ENCODE results near the gene PIR. TPM values are rescaled to one million over a fixed set of nuclear protein-coding genes. Genes with fewer than 3 reads are reported as not detected.

PIR gene
- total and polyA plus RNA-seq, 2 donors (not counting 3 experiments of a cell fraction or from before 2014, with no cell fraction given) = 89.0 to 108 TPM

DNA sequence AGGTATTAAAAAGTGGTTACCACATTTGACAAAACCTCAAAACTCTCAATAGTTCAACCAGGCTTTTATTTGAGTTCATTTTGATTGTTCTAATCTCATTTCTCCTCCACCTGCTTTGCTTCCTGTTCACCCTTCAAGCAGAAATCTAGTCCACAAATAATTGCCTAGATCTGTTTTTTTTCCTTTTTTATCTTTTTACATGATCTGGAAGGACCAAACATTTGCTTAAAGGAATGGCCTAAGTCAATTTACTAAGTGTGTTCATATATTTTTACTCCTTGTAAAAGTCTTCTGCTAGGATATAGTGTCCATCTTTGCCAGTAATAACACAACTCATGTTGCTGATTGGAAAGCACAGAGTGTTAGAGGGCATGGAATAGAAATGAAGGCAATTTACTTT is 82.7 kb downstream of the PIR start:
- POLR2A ChIA-PET = no interaction called here
- no peaks in the 10 kb centered on the region for H3K9me3 ChIP-seq (replicated peaks; ENCODE audit: control insufficient read depth, insufficient read depth, low read length)
- FAIRE-seq (peak; percentile 18), DNase-seq (ENCODE audit: low read depth, low spot score) (no peak)
- CTCF ChIA-PET = no interaction called here
- H3K9ac ChIP-seq (replicated peaks; ENCODE audit: extremely low read depth, insufficient read depth, low read length) = no peak overlapping the region
- H3K4me3 ChIP-seq (replicated peaks in 1 of 3; ENCODE audit: insufficient read depth in 1 of 3, low read depth in 1 of 3, low read length in 3 of 3) = no peak overlapping the region
- peaks cover 0 to 2% of the 10 kb centered on the region in 2 experiments for H3K36me3 ChIP-seq (ENCODE audit: control insufficient read depth in 2 of 2, extremely low read depth in 1 of 2, insufficient read depth in 2 of 2, low read length in 2 of 2)
- TF ChIP-seq JUN (IDR thresholded peaks at IDR 0.05; ENCODE audit: borderline replicate concordance, insufficient read depth, insufficient read length, low read depth) (no peak), GATA2 (IDR thresholded peaks at IDR 0.05; ENCODE audit: insufficient read depth, insufficient read length, low read depth, low read length) (no peak), POLR2A (IDR thresholded peaks at IDR 0.05; ENCODE audit: low read depth, low read length) (no peak), FOS (IDR thresholded peaks at IDR 0.05; ENCODE audit: borderline replicate concordance, insufficient read depth, low read length) (no peak), MYC (IDR thresholded peaks at IDR 0.05; ENCODE audit: low read depth, low read length) (no peak), EZH2 (IDR thresholded peaks at IDR 0.05; ENCODE audit: borderline replicate concordance, low read depth, low read length, severe bottlenecking) (no peak), POLR2AphosphoS5 (IDR thresholded peaks at IDR 0.05; ENCODE audit: insufficient read depth, low read depth, low read length) (no peak), MAX (IDR thresholded peaks at IDR 0.05; ENCODE audit: insufficient read depth, insufficient read length) (no peak), CTCF (IDR thresholded peaks at IDR 0.05; ENCODE audit: extremely low read depth in 1 of 2, insufficient read depth in 1 of 2, low read depth in 1 of 2, low read length in 2 of 2) (no peak)
- no TSS peak for BruUV-seq (replicated peaks)
- dilution Hi-C loops (cut with MboI; ENCODE audit: extremely low pct_ligation_motif_present, low sequenced_read_pairs) = no loop called here
- H4K20me1 ChIP-seq (replicated peaks; ENCODE audit: control insufficient read depth, extremely low read depth, insufficient read depth, low read length) = no peaks in the 10 kb centered on the region
- intact Hi-C loops (cut with micrococcal nuclease) = no loop called here
- no peaks in the 10 kb centered on the region for H3K79me2 ChIP-seq (ENCODE audit: control insufficient read depth, insufficient read depth, low read length)
- no peak overlapping the region for H2AFZ ChIP-seq (ENCODE audit: low read depth, low read length)
- no peaks in the 10 kb centered on the region for H3K27me3 ChIP-seq (ENCODE audit: control insufficient read depth in 2 of 2, insufficient read depth in 2 of 2, low read length in 2 of 2)
- H3K27ac ChIP-seq (ENCODE audit: insufficient read depth, low read depth, low read length) = no peak overlapping the region
- H3K4me1 ChIP-seq (ENCODE audit: control insufficient read depth, extremely low read depth, insufficient read depth, low read length) = no peaks in the 10 kb centered on the region
- no peaks in the 10 kb centered on the region for H3K9me1 ChIP-seq (replicated peaks; ENCODE audit: control insufficient read depth, extremely low read depth, insufficient read depth, low read length)
- H3K4me2 ChIP-seq (ENCODE audit: insufficient read depth, low read length) = no peak overlapping the region
